Fibroblast of mammary gland (primary cell): ENCODE measurements around the gene ACP1.

Source experiments
- DNase-seq: peaks from one replicate; pipeline ENCODE4 v3.0.0-alpha.2; 2010; ENCODE audit warnings: low read depth
- H3K4me3 ChIP-seq: 2 replicates; pipeline ENCODE4 v1.5.1; 2011; ENCODE audit warnings: low read depth, mild to moderate bottlenecking, low read length, moderate library complexity; ENCODE audit not compliant: control insufficient read depth
- CTCF ChIP-seq: conservative IDR thresholded peaks from 2 replicates; pipeline ENCODE4 v1.5.1; 2011; ENCODE audit warnings: low read depth, low read length, inconsistent platforms; ENCODE audit not compliant: control insufficient read depth, insufficient read depth

The ACP1 gene

GRCh38 chr2:317501-318424 is 53.0 kb downstream of the ACP1 start:
- no peak for TF ChIP-seq CTCF
- H3K4me3 ChIP-seq = peak overlapping the region; percentile 10
- DNase-seq = peak; percentile 68

- no peak overlapping the region for H3K4me3 ChIP-seq
- no peak for DNase-seq
- TF ChIP-seq CTCF = no peak
These were observed 54.4 kb downstream of the ACP1 start for GRCh38 chr2:319059-319600.

- H3K4me3 ChIP-seq = no peak overlapping the region
- no peak for TF ChIP-seq CTCF
- no peak for DNase-seq
These were observed 55.8 kb downstream of the ACP1 start for GRCh38 chr2:320561-320960.

- TF ChIP-seq CTCF = no peak
- H3K4me3 ChIP-seq = no peak overlapping the region
- no peak for DNase-seq
These were observed 57.6 kb downstream of the ACP1 start for GRCh38 chr2:322326-322725.

GRCh38 chr2:323035-323434 is 58.3 kb downstream of the ACP1 start:
- DNase-seq = no peak
- no peak overlapping the region for H3K4me3 ChIP-seq
- TF ChIP-seq CTCF = no peak
